WTC11 (cell line): ENCODE results near the gene TIPRL. TPM values are rescaled to one million over a fixed set of nuclear protein-coding genes. Genes with fewer than 3 reads are reported as not detected.

Experiments
- total RNA-seq: library from RNA; stranded (reverse); gene quantifications from 3 replicates; pipeline ENCODE4 v1.2.3, GENCODE V29; 2021

The TIPRL gene
- total RNA-seq, 1 experiment from 2014 or later: 25.3 TPM

Other genes with a start within 250 kb of the TIPRL start
- gene DCAF6, start 242.3 kb upstream of the TIPRL start, total RNA-seq: 13.5 to 17.4 TPM (median 16.1 TPM) in 3 replicates
- 35.2 to 42.8 TPM (median 36.9 TPM) in 3 replicates for gene MPC2, start 241.9 kb upstream of the TIPRL start, total RNA-seq
- 11.0 to 11.6 TPM (median 11.2 TPM) in 3 replicates for gene GPR161, start 42.0 kb upstream of the TIPRL start, total RNA-seq
- gene SFT2D2, start 47.0 kb downstream of the TIPRL start, total RNA-seq: 23.2 to 28.1 TPM (median 25.2 TPM) in 3 replicates
- gene TBX19, start 101.9 kb downstream of the TIPRL start, total RNA-seq: 1.2 to 1.3 TPM (median 1.2 TPM) in 3 replicates